Thymus (tissue), 11 donors: ENCODE results near the gene METRNL. TPM values are rescaled to one million over a fixed set of nuclear protein-coding genes. Genes with fewer than 3 reads are reported as not detected.

Experiments used
- DNase-seq, 9 donors: peaks; one replicate each; pipeline ENCODE4 v3.0.0-alpha.2; 2013; ENCODE audit warnings: low spot score in 9 of 9, low read depth in 6 of 9, missing footprints in 1 of 9
- H3K27ac ChIP-seq, 2 donors: one replicate each; pipeline ENCODE4 v1.5.1; 2013; ENCODE audit warnings: control low read depth in 1 of 2, low read depth in 1 of 2, low read length in 1 of 2, mild to moderate bottlenecking in 1 of 2, moderate library complexity in 1 of 2
- H3K27me3 ChIP-seq, 2 donors: one replicate each; pipeline ENCODE4 v1.5.1; 2013; ENCODE audit warnings: low read length in 1 of 2; ENCODE audit not compliant: control insufficient read depth in 2 of 2, insufficient read depth in 1 of 2
- H3K36me3 ChIP-seq, 2 donors: one replicate each; pipeline ENCODE4 v1.5.1; 2013; ENCODE audit warnings: low read length in 1 of 2, mild to moderate bottlenecking in 1 of 2, moderate library complexity in 1 of 2; ENCODE audit not compliant: control insufficient read depth in 2 of 2, insufficient read depth in 2 of 2
- H3K4me1 ChIP-seq, 2 donors: one replicate each; pipeline ENCODE4 v1.5.1; 2013; ENCODE audit warnings: low read length in 2 of 2; ENCODE audit not compliant: control insufficient read depth in 2 of 2, insufficient read depth in 2 of 2
- H3K4me3 ChIP-seq, 2 donors: one replicate each; pipeline ENCODE4 v1.5.1; 2013; ENCODE audit warnings: low read length in 2 of 2, control low read depth in 1 of 2, mild to moderate bottlenecking in 1 of 2
- H3K9me3 ChIP-seq, 2 donors: one replicate each; pipeline ENCODE4 v1.5.1; 2013; ENCODE audit warnings: low read length in 1 of 2, mild to moderate bottlenecking in 1 of 2; ENCODE audit not compliant: control insufficient read depth in 2 of 2, insufficient read depth in 1 of 2
- WGBS: extraction: QIAGEN DNeasy Blood & Tissue Kit; methylation state at CpG from one replicate; pipeline ENCODE4 v1.1.7; 2013; 5-methylcytosine and 5-hydroxymethylcytosine counted together
- polyA plus RNA-seq: library from polyadenylated mRNA; stranded (reverse); fragments of 200-250 nt; gene quantifications from one replicate; pipeline ENCODE4 v1.2.3, GENCODE V29; 2013
- total RNA-seq: library from RNA; stranded (reverse); fragments of 120-200 nt; gene quantifications from one replicate; pipeline ENCODE4 v1.2.4, GENCODE V29; 2013
- donor health status: healthy.

METRNL gene
- total and polyA plus RNA-seq, 2 donors = 7.7 to 42.8 TPM

DNA sequence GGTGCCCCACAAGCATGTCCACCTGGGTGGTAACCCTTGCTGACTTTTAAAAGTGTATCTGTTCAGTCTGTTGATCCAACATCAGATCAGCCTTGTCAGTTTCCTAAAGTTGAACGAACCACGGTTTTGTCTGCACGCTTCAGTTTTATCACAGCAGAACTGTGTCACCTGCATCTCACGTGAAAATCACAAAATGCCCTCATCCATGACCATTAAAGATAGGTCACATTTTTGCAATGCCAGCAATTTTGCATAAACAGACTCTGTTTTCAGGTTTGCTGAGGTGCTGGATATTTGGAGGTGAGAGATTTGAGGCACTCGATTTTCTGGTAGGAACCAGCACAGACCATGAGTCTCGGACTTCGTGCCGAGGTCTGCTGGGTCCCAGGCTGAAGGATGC lies 3.0 kb downstream of the METRNL start:
- Histone ChIP-seq H3K27ac (no peak overlapping the region), H3K4me3 (no peak overlapping the region), H3K4me1 (peaks cover 9 to 30% of the 10 kb centered on the region in 2 donors), H3K27me3 (peaks cover 48 to 70% of the 10 kb centered on the region in 2 donors), H3K9me3 (no peaks in the 10 kb centered on the region), H3K36me3 (no peaks in the 10 kb centered on the region)
- WGBS = 96% methylated on average over 8 of the region's 8 CpGs
- DNase-seq = no peak

DNA sequence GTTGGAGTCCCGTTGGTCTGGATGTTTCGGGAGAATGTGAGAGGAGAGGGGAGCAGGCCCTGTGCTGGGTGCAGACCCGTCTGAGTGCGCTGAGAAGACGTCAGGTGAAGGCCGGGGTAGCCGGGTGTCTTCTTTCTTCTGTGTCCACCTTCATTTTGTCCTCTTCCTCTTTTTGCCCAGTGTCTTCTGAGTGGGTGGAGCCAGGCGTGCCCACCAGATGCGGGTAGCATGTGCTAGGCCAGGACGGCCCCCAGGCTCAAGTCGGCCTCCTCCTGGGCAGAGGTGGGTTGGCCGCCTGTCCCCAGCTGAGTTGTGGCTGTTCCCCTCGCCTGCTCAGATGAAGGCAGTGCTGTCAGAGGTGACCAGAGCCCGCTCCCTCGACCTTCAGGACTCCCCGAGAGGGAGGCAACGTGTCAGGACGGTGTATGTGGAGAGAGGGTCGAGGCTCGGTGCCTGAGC lies 3.5 kb downstream of the METRNL start:
- no peak overlapping the region for H3K4me3 ChIP-seq

DNA sequence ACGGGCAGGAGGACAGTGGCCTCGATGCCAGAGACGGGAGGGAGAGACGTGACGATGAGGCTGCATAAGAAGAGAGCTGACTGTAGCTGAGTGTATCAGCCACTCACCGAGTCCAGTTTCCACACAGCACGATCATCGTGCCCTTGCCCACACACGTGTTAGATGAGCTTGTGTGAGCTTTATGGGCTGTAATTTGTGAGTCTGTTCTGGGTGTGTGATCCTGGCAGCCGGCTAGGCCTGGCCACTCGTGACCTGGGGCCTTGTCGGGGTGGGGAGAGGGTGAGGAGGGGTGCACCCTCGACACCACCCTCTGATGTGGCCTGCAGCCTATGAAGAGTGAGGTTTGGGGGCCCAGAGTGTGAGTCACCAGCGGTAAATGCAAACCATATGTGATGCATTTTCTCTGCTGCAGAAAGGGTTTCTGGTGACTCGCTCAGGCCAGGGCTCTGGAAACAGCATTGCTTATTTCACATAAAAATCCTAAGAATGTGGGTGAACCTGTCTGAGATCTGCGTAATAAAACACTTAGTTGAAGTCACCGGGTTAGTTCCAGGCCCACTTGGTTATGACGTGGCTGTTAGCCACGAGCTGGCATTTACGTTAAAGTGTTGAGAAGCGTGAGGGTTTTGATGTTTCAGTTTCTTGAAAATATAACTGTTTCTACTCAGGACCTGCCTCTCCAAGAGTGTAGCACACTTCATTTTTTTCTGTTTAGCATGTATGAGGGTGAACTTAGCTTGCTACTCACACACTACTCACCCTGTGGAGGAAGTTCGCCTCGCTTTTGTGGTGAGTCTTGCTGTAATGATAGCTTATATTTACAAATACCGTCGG lies 4.2 kb downstream of the METRNL start:
- H3K27ac ChIP-seq = peak overlapping the region in 1 of 2 donors; percentile 26
- DNase-seq = peak in 1 of 9 donors; percentile 28
- no peaks in the 10 kb centered on the region for H3K9me3 ChIP-seq
- no peaks in the 10 kb centered on the region for H3K36me3 ChIP-seq
- peaks cover 36 to 60% of the 10 kb centered on the region in 2 donors for H3K27me3 ChIP-seq
- peaks cover 9 to 24% of the 10 kb centered on the region in 2 donors for H3K4me1 ChIP-seq
- WGBS = 71% methylated on average over 25 of the region's 25 CpGs
- no peak overlapping the region for H3K4me3 ChIP-seq

More for the DNA sequence above, 3.5 kb downstream of the METRNL start:
- H3K36me3 ChIP-seq = no peaks in the 10 kb centered on the region
- peaks cover 43 to 65% of the 10 kb centered on the region in 2 donors for H3K27me3 ChIP-seq
- H3K4me1 ChIP-seq = peaks cover 9 to 30% of the 10 kb centered on the region in 2 donors
- 94% methylated on average over 20 of the region's 20 CpGs for WGBS
- no peak overlapping the region for H3K27ac ChIP-seq
- no peaks in the 10 kb centered on the region for H3K9me3 ChIP-seq
- no peak for DNase-seq

DNA sequence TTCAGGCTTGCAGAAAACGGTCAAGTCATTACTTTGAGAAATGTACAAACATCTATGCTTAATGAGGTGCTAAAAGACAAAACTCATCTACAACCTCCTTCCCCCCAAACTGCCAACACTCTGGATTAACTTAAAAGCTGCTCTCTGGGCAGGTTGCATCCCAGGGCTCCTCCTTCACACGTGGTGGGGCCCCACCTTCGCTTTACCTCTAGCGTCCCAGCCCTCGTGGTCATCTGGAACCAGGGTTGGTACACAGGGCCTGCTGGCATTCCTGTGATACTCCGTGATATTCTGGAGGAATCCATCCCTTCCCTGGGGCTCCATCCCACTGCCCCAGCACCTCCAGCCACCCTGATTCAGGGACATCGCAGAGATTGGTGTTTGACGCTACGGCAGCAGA lies 4.8 kb downstream of the METRNL start:
- WGBS = 74% methylated on average over 9 of the region's 9 CpGs
- Histone ChIP-seq H3K36me3 (no peaks in the 10 kb centered on the region), H3K4me1 (peaks cover 5 to 22% of the 10 kb centered on the region in 2 donors), H3K4me3 (no peak overlapping the region), H3K9me3 (no peaks in the 10 kb centered on the region), H3K27ac (no peak overlapping the region), H3K27me3 (peaks cover 30 to 54% of the 10 kb centered on the region in 2 donors)
- DNase-seq = no peak

DNA sequence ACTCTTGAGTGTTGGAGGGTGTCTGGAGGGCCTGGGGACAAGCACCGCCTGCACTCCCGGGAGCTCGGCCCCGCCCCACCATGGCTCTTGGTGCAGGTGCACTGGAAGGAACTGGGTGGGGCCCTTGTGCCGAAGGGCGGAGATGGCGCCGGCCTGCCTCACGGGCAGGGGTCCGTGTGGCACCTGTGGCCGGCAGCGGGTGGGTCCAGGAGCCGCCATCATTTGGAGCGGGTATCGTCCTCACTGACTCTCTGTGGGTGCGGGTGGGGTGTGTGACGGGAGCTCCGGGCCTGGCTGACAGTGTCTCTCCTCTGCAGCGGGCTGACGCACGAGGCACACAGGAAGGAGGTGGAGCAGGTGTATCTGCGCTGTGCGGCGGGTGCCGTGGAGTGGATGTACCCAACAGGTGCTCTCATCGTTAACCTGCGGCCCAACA lies 5.2 kb downstream of the METRNL start:
- whole genome bisulfite sequencing = 97% methylated on average over 27 of the region's 27 CpGs
- H3K4me1 ChIP-seq = peaks cover 5 to 22% of the 10 kb centered on the region in 2 donors
- no peaks in the 10 kb centered on the region for H3K9me3 ChIP-seq
- H3K27me3 ChIP-seq = peaks cover 28 to 54% of the 10 kb centered on the region in 2 donors
- no peak overlapping the region for H3K27ac ChIP-seq
- no peak for DNase-seq
- no peak overlapping the region for H3K4me3 ChIP-seq
- H3K36me3 ChIP-seq = no peaks in the 10 kb centered on the region

DNA sequence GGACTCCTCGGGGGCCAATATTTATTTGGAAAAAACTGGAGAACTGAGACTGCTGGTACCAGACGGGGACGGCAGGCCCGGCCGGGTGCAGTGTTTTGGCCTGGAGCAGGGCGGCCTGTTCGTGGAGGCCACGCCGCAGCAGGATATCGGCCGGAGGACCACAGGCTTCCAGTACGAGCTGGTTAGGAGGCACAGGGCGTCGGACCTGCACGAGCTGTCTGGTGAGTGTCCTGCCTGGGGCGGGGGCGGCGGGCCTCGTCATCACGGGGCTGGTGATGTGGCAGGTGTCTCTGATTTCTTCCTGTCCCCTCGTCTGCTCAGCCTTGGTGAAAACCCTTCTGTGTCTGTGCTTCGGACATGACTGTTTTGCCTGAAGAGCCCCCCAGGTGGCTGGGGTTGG lies 5.7 kb downstream of the METRNL start:
- Histone ChIP-seq H3K36me3 (no peaks in the 10 kb centered on the region), H3K4me1 (peaks cover 5 to 22% of the 10 kb centered on the region in 2 donors), H3K4me3 (no peak overlapping the region), H3K27me3 (peaks cover 23 to 51% of the 10 kb centered on the region in 2 donors), H3K27ac (no peak overlapping the region), H3K9me3 (no peaks in the 10 kb centered on the region)
- 96% methylated on average over 22 of the region's 22 CpGs for WGBS
- no peak for DNase-seq

DNA sequence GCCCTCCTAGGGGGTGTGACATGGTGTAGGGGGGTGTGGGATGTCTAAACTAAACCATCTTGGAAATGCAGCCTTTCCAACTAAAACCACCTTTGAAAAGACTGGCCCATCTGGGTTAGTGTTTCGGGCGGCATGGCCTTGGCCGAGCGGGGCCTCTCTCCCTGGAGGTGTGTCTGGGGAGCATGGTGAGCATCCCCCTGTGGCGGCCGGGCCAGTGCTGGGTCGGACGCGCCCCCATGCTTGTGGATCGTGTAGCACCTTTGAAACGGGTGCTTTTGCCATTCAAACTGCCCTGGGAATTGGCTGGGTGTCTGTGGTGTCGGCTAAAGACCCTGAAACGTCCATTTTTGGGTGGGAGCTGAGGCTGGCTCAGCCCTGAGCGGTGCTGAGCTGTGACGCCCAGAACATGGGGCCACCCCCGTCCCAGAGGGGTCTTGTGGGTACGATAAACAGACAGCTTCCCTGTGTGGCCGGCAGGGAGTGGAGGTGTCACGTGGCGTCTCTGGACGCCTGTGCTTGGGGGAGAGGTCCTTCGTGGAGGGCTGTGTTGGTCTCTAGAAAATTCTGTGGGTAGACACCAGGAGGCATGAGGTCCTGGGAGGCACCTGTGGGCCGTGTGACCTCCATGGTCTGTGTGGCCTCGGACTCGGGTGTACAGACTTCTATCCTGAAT lies 6.3 kb downstream of the METRNL start:
- no peaks in the 10 kb centered on the region for H3K9me3 ChIP-seq
- H3K27ac ChIP-seq = no peak overlapping the region
- WGBS = 94% methylated on average over 25 of the region's 25 CpGs
- no peak for DNase-seq
- H3K4me1 ChIP-seq = peaks cover 5 to 22% of the 10 kb centered on the region in 2 donors
- H3K27me3 ChIP-seq = peaks cover 18 to 48% of the 10 kb centered on the region in 2 donors
- H3K36me3 ChIP-seq = no peaks in the 10 kb centered on the region
- no peak overlapping the region for H3K4me3 ChIP-seq

DNA sequence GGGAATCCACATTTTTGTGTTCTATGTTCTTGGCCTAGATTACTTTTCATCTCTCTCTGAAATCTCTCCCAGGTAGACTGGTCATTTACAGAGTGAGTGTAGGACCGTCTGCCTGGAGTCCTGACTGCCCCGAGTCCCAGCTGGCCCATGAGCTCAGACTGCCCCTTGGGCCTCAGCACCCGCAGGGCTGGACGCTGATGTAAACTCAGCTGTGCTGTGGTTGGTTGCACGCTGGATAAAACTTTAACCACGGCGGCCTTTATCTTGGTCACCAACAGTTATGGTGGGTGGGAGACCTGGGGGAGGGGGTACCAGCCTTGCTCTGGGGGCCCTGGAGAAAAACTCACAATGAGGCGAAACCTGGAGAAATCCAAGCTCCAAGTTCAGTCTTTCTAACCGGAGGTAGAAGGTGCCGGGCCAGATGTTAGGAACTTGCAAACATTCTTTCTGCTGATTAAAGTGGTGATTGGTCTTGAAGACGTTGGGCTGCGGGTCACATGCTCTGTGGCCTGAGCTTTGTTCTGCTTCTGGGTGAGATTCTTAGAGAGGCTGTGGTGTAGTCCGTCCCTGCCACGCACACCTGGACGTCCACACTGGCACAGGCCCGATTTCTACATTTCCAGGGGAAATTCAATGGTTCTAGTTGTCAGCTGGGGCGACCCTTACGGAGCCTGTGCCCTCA lies 6.9 kb downstream of the METRNL start:
- Histone ChIP-seq H3K36me3 (no peaks in the 10 kb centered on the region), H3K27ac (no peak overlapping the region), H3K4me3 (no peak overlapping the region), H3K9me3 (no peaks in the 10 kb centered on the region), H3K4me1 (peaks cover under 1 to 19% of the 10 kb centered on the region in 2 donors), H3K27me3 (peaks cover 11 to 41% of the 10 kb centered on the region in 2 donors)
- DNase-seq = no peak
- 96% methylated on average over 18 of the region's 18 CpGs for WGBS
